ENCODE results near the gene LPP. TPM values are rescaled to one million over a fixed set of nuclear protein-coding genes. Genes with fewer than 3 reads are reported as not detected.

LPP gene
- total RNA-seq, 1 donor from 2014 or later = 222 TPM

DNA sequence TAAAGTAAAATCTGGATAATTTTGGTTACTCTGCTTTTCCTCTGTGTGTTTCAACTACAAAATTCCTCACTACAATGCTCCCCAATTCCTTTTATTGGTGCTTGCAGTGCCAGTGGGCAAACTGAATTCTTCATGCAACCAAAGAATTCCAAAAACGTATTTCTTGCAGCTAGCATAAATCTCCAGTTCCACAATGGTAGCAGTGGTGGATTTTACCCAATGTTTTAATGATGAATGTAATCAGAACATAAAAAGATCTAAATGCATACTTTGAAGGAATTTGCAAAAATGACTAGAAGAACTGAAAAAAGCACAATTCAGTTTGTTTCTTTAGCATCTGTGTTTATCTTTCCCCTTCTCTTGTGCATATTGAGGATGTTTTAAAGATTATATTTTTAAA lies 658.2 kb downstream of the LPP start:
- no peaks in the 10 kb centered on the region for H3K9me3 ChIP-seq (ENCODE audit: insufficient read depth, low read depth, low read length)
- no peak overlapping the region for H3K4me2 ChIP-seq (ENCODE audit: low read length)
- Mint-ChIP-seq H3K9me3 (ENCODE audit: unreplicated experiment) (peaks cover 8% of the 10 kb centered on the region), H3K4me3 (ENCODE audit: unreplicated experiment) (no peak overlapping the region), H3K27me3 (ENCODE audit: low read depth, unreplicated experiment) (no peaks in the 10 kb centered on the region), H3K4me1 (ENCODE audit: low read depth, unreplicated experiment) (no peaks in the 10 kb centered on the region), H3K27ac (ENCODE audit: unreplicated experiment) (no peak overlapping the region), H3K36me3 (ENCODE audit: low read depth, unreplicated experiment) (peaks cover 11% of the 10 kb centered on the region)
- TF ChIP-seq CTCF (IDR thresholded peaks at IDR 0.05; ENCODE audit: insufficient read depth, low read depth, low read length) (no peak), EZH2 (IDR thresholded peaks at IDR 0.05; ENCODE audit: insufficient read depth, low read length) (no peak)
- no peak for FAIRE-seq
- DNase-seq (ENCODE audit: low read depth) = no peak
- H2AFZ ChIP-seq (ENCODE audit: low read depth, low read length) = no peak overlapping the region
- H4K20me1 ChIP-seq (ENCODE audit: insufficient read depth, low read length) = peaks cover 41% of the 10 kb centered on the region
- H3K9ac ChIP-seq (ENCODE audit: low read length) = no peak overlapping the region
- H3K4me1 ChIP-seq (ENCODE audit: insufficient read depth, low read length) = no peaks in the 10 kb centered on the region
- H3K79me2 ChIP-seq (ENCODE audit: insufficient read depth, low read length) = peaks cover 58% of the 10 kb centered on the region
- no peaks in the 10 kb centered on the region for H3K27me3 ChIP-seq (ENCODE audit: insufficient read depth, low read length)
- H3K4me3 ChIP-seq (ENCODE audit: insufficient read depth, low read depth, low read length) = no peak overlapping the region
- no peak overlapping the region for H3K27ac ChIP-seq (ENCODE audit: low read depth, low read length)
- no peaks in the 10 kb centered on the region for H3K36me3 ChIP-seq (ENCODE audit: insufficient read depth, low read length)

DNA sequence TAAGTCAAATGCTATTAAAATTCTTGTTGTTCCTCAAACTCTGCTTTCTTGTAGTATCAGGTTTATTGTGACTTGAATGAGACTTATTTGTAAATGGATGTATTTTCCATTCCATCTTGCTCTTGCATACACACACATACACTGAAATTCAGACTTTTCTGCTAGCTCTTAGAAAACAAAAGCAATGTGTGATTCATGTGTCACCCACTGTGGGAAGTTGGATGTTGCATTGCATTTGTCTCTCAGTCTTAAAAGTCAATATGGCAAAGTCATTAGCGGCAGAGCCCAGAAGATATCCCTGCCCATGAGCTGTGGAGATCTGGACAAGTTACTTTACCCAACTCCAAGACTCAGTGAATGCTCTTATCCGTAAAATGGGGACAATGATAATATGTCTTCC lies 660.6 kb downstream of the LPP start:
- H3K36me3 Mint-ChIP-seq (ENCODE audit: low read depth, unreplicated experiment) = no peaks in the 10 kb centered on the region
- Histone ChIP-seq H3K79me2 (ENCODE audit: insufficient read depth, low read length) (peaks cover 46% of the 10 kb centered on the region), H3K27me3 (ENCODE audit: insufficient read depth, low read length) (no peaks in the 10 kb centered on the region), H3K27ac (ENCODE audit: low read depth, low read length) (no peak overlapping the region), H3K4me3 (ENCODE audit: insufficient read depth, low read depth, low read length) (no peak overlapping the region), H2AFZ (ENCODE audit: low read depth, low read length) (no peak overlapping the region), H3K9ac (ENCODE audit: low read length) (no peak overlapping the region), H3K9me3 (ENCODE audit: insufficient read depth, low read depth, low read length) (no peaks in the 10 kb centered on the region), H3K4me2 (ENCODE audit: low read length) (no peak overlapping the region), H3K36me3 (ENCODE audit: insufficient read depth, low read length) (no peaks in the 10 kb centered on the region), H3K4me1 (ENCODE audit: insufficient read depth, low read length) (no peaks in the 10 kb centered on the region), H4K20me1 (ENCODE audit: insufficient read depth, low read length) (peaks cover 49% of the 10 kb centered on the region)
- no peak overlapping the region for H3K4me3 Mint-ChIP-seq (ENCODE audit: unreplicated experiment)
- DNase-seq (ENCODE audit: low read depth) (no peak), FAIRE-seq (no peak)
- H3K27me3 Mint-ChIP-seq (ENCODE audit: low read depth, unreplicated experiment) = no peaks in the 10 kb centered on the region
- no peaks in the 10 kb centered on the region for H3K9me3 Mint-ChIP-seq (ENCODE audit: unreplicated experiment)
- H3K4me1 Mint-ChIP-seq (ENCODE audit: low read depth, unreplicated experiment) = peaks cover 6% of the 10 kb centered on the region
- no peak overlapping the region for H3K27ac Mint-ChIP-seq (ENCODE audit: unreplicated experiment)
- TF ChIP-seq CTCF (IDR thresholded peaks at IDR 0.05; ENCODE audit: insufficient read depth, low read depth, low read length) (no peak), EZH2 (IDR thresholded peaks at IDR 0.05; ENCODE audit: insufficient read depth, low read length) (no peak)

DNA sequence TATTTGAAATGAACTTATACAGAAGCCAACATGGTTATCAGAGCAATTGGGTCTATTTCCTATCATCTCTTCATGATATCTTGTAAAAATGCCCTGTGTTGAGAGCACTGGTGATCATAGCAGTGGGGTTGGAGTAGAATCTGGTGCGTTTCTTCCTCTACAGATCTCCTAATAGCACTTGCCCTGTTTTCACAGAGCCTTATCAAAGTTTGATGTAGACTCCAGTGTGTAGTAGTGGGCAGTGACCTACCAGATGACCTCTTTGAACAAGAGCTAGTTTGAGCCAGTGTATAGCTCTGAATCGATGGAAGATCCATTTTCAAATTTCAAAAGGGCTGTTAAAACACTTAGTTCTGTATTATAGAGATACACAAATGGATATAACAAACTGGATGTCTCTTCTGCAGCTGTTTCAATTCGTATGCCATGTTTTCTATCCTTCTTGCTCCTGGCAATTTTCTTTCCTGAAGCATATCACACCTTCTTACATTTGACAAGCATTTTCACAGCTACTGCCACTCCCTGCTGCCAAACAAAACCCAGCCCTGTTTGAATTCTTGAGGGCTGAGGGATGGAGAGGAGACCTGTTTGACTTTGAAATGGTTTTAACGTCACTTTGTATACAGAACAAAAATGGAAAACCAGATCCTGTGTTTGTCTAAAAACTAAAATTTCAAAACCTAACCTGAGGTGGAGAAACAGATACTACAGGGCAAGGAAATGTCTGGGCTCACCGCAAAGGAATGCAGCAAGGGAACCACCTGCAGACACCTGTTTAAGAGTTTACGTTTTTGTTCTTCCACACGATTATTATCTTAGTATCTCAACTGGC lies 663.4 kb downstream of the LPP start:
- Histone ChIP-seq H3K27me3 (ENCODE audit: insufficient read depth, low read length) (no peaks in the 10 kb centered on the region), H2AFZ (ENCODE audit: low read depth, low read length) (no peak overlapping the region), H3K9ac (ENCODE audit: low read length) (no peak overlapping the region), H3K27ac (ENCODE audit: low read depth, low read length) (no peak overlapping the region), H3K4me1 (ENCODE audit: insufficient read depth, low read length) (no peaks in the 10 kb centered on the region), H3K4me3 (ENCODE audit: insufficient read depth, low read depth, low read length) (no peak overlapping the region), H3K79me2 (ENCODE audit: insufficient read depth, low read length) (peaks cover 38% of the 10 kb centered on the region), H4K20me1 (ENCODE audit: insufficient read depth, low read length) (peaks cover 45% of the 10 kb centered on the region), H3K9me3 (ENCODE audit: insufficient read depth, low read depth, low read length) (no peaks in the 10 kb centered on the region), H3K36me3 (ENCODE audit: insufficient read depth, low read length) (no peaks in the 10 kb centered on the region), H3K4me2 (ENCODE audit: low read length) (no peak overlapping the region)
- DNase-seq (ENCODE audit: low read depth) (no peak), FAIRE-seq (no peak)
- H3K36me3 Mint-ChIP-seq (ENCODE audit: low read depth, unreplicated experiment) = no peaks in the 10 kb centered on the region
- no peaks in the 10 kb centered on the region for H3K27me3 Mint-ChIP-seq (ENCODE audit: low read depth, unreplicated experiment)
- H3K4me3 Mint-ChIP-seq (ENCODE audit: unreplicated experiment) = no peak overlapping the region
- H3K4me1 Mint-ChIP-seq (ENCODE audit: low read depth, unreplicated experiment) = peaks cover 12% of the 10 kb centered on the region
- H3K9me3 Mint-ChIP-seq (ENCODE audit: unreplicated experiment) = no peaks in the 10 kb centered on the region
- TF ChIP-seq EZH2 (IDR thresholded peaks at IDR 0.05; ENCODE audit: insufficient read depth, low read length) (no peak), CTCF (IDR thresholded peaks at IDR 0.05; ENCODE audit: insufficient read depth, low read depth, low read length) (no peak)
- no peak overlapping the region for H3K27ac Mint-ChIP-seq (ENCODE audit: unreplicated experiment)
